PC-3 (cell line): Measurements from ENCODE around the gene DYNLL2. TPM values are rescaled to one million over a fixed set of nuclear protein-coding genes. Genes with fewer than 3 reads are reported as not detected.

Source experiments
- ATAC-seq: fragments of 200-7000 bp; cut with Tn5 transposase; 2 replicates; pipeline ENCODE4 v1.9.1; 2020; ENCODE audit warnings: mild to moderate bottlenecking, moderate library complexity
- BruUV-seq: library from RNA; stranded (reverse); fragments of 400-500 nt; replicated peaks from 2 replicates; lab custom pipeline; 2021; lab: Mats Ljungman, UMichigan
- CTCF ChIA-PET: fragments of 300-600 bp; sonication (Branson Sonifier 250); formaldehyde crosslinking; loops from one replicate; lab custom pipeline; 2022; ENCODE audit warnings: antibody characterized with exemption; lab: Charles Lee
- POLR2A ChIA-PET: fragments of 300-600 bp; sonication (Branson Sonifier 250); formaldehyde crosslinking; loops from one replicate; lab custom pipeline; 2022; ENCODE audit warnings: antibody characterized with exemption; ENCODE audit not compliant: unreplicated experiment; lab: Charles Lee
- DNase-seq: peaks from one replicate; pipeline ENCODE4 v3.0.0-alpha.2; 2015
- H2AFZ ChIP-seq: fragments of 300-600 bp; sonication (generic); 2 replicates; pipeline ENCODE4 v1.6.0; 2016; ENCODE audit warnings: antibody characterized with exemption, low read length
- H3F3A ChIP-seq: fragments of 300-600 bp; sonication (generic); one replicate; pipeline ENCODE4 v1.6.0; 2017; ENCODE audit warnings: antibody characterized with exemption, low read length, control low read depth, mild to moderate bottlenecking; ENCODE audit not compliant: unreplicated experiment
- H3K27ac ChIP-seq: fragments of 300-600 bp; sonication (generic); 2 replicates; pipeline ENCODE4 v1.5.1; 2016; ENCODE audit warnings: mild to moderate bottlenecking, low read length
- H3K27me3 ChIP-seq: fragments of 300-600 bp; sonication (generic); 2 replicates; pipeline ENCODE4 v1.6.1; 2016; ENCODE audit warnings: low read length, mixed read lengths
- H3K36me3 ChIP-seq: fragments of 300-600 bp; sonication (generic); 2 replicates; pipeline ENCODE4 v1.6.1; 2016; ENCODE audit warnings: low read depth, mixed run types, low read length, mixed read lengths
- H3K4me1 ChIP-seq: fragments of 300-600 bp; sonication (generic); 2 replicates; pipeline ENCODE4 v1.5.1; 2016; ENCODE audit warnings: low read length; ENCODE audit not compliant: insufficient read depth
- H3K4me2 ChIP-seq: fragments of 300-600 bp; sonication (generic); 2 replicates; pipeline ENCODE4 v1.6.0; 2016; ENCODE audit warnings: low read length
- H3K4me3 ChIP-seq: fragments of 300-600 bp; sonication (generic); 2 replicates; pipeline ENCODE4 v1.5.1; 2016; ENCODE audit warnings: mild to moderate bottlenecking, low read length, mixed read lengths
- H3K79me2 ChIP-seq: fragments of 300-600 bp; sonication (generic); 2 replicates; pipeline ENCODE4 v1.6.1; 2017; ENCODE audit warnings: low read length, mixed read lengths
- H3K9ac ChIP-seq: fragments of 300-600 bp; sonication (generic); 2 replicates; pipeline ENCODE4 v1.6.0; 2016; ENCODE audit warnings: mild to moderate bottlenecking, low read length
- H3K9me2 ChIP-seq: fragments of 300-600 bp; sonication (generic); replicated peaks from 2 replicates; pipeline ENCODE4 v1.6.1; 2016; ENCODE audit warnings: mixed run types, low read length, mixed read lengths
- H3K9me3 ChIP-seq: fragments of 300-600 bp; sonication (generic); 2 replicates; pipeline ENCODE4 v1.6.1; 2016; ENCODE audit warnings: low read length, mixed read lengths
- H4K20me1 ChIP-seq: fragments of 300-600 bp; sonication (generic); 2 replicates; pipeline ENCODE4 v1.6.1; 2016; ENCODE audit warnings: low read length, mixed read lengths
- EZH2 ChIP-seq: fragments of 300-600 bp; sonication (generic); IDR thresholded peaks from one replicate; pipeline ENCODE4 v1.6.1; 2017; ENCODE audit warnings: antibody characterized with exemption, mild to moderate bottlenecking, low read length; ENCODE audit not compliant: unreplicated experiment
- EZH2phosphoT487 ChIP-seq: fragments of 300-600 bp; sonication (generic); IDR thresholded peaks from 2 replicates; pipeline ENCODE4 v1.6.1; 2018; ENCODE audit warnings: mild to moderate bottlenecking, antibody characterized with exemption, low read length, borderline replicate concordance
- intact Hi-C: fragments of 100-400 bp; cut with micrococcal nuclease; formaldehyde crosslinking; loops from 2 replicates; pipeline ENCODE4 v1.9.0; 2023
- total RNA-seq: library from RNA; depleted of rRNA; stranded (reverse); fragments of >200 nt; gene quantifications from 2 replicates; pipeline ENCODE4 v1.2.3, GENCODE V29; 2014
- TF ChIP-seq, protein P1 (sequence below): fragments of 300-600 bp; sonication (generic); conservative IDR thresholded peaks from 2 replicates; pipeline ENCODE4 v1.5.1; 2017; ENCODE audit warnings: antibody characterized with exemption, low read depth, mild to moderate bottlenecking, low read length

The DYNLL2 gene
- total RNA-seq, 1 experiment from 2014 or later = 38.0 TPM

DNA sequence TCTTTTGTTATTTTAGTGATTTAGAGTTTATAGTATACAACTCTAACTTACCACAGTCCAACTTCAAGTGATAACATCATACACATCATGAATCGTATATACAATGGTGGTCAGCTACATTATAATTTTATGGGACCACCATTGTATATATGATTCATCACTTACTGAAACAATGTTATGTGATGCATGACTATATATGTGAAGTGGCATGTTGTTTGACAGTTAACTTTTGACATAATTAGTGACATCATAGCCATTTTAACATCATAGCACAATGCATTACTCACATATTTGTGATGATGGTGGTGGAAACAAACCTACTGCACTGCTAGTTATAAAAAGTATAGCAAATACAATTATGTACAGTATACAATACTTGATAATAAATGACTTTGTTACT is 21.9 kb downstream of the DYNLL2 start:
- Histone ChIP-seq H3K9ac (no peak overlapping the region), H2AFZ (no peak overlapping the region), H3K4me1 (no peaks in the 10 kb centered on the region), H3K79me2 (no peaks in the 10 kb centered on the region), H3F3A (no peaks in the 10 kb centered on the region), H3K9me2 (no peaks in the 10 kb centered on the region), H3K4me2 (no peak overlapping the region), H3K4me3 (no peak overlapping the region), H4K20me1 (no peaks in the 10 kb centered on the region), H3K27me3 (no peaks in the 10 kb centered on the region), H3K36me3 (no peaks in the 10 kb centered on the region), H3K27ac (no peak overlapping the region), H3K9me3 (no peaks in the 10 kb centered on the region)
- intact Hi-C loops = no loop called here
- ChIA-PET CTCF (no interaction called here), POLR2A (no interaction called here)
- TF ChIP-seq EZH2phosphoT487 (no peak), EZH2 (no peak)
- TF ChIP-seq, protein P1, sequence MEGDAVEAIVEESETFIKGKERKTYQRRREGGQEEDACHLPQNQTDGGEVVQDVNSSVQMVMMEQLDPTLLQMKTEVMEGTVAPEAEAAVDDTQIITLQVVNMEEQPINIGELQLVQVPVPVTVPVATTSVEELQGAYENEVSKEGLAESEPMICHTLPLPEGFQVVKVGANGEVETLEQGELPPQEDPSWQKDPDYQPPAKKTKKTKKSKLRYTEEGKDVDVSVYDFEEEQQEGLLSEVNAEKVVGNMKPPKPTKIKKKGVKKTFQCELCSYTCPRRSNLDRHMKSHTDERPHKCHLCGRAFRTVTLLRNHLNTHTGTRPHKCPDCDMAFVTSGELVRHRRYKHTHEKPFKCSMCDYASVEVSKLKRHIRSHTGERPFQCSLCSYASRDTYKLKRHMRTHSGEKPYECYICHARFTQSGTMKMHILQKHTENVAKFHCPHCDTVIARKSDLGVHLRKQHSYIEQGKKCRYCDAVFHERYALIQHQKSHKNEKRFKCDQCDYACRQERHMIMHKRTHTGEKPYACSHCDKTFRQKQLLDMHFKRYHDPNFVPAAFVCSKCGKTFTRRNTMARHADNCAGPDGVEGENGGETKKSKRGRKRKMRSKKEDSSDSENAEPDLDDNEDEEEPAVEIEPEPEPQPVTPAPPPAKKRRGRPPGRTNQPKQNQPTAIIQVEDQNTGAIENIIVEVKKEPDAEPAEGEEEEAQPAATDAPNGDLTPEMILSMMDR = no peak
- BruUV-seq = no TSS peak
- no peak for ATAC-seq
- no peak for DNase-seq

DNA sequence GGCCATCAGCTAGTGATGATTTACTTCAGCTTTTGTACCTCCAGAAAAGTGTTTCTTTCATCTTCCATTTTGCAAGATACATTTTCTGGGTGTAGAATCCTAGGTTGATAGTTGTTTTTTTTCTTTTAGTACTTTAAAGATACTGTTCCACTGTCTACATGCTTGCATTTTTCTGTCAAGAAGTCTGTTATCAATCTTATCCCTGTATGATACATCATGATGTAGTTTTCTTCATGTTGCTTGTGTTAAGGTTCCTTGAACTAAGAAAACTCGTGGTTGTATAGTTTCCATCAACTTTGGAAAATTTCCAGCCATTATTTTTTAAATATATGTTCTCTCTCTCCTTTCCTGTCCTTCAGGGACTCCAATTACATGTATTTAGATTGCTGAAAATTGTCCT is 24.1 kb downstream of the DYNLL2 start:
- no peak for ATAC-seq
- intact Hi-C loops = no loop called here
- Histone ChIP-seq H3K27me3 (no peaks in the 10 kb centered on the region), H3K36me3 (no peaks in the 10 kb centered on the region), H4K20me1 (no peaks in the 10 kb centered on the region), H3K9me3 (no peaks in the 10 kb centered on the region), H3K4me1 (no peaks in the 10 kb centered on the region), H3F3A (no peaks in the 10 kb centered on the region), H3K27ac (no peak overlapping the region), H3K9me2 (no peaks in the 10 kb centered on the region), H3K79me2 (no peaks in the 10 kb centered on the region), H3K4me2 (no peak overlapping the region), H2AFZ (no peak overlapping the region), H3K9ac (no peak overlapping the region), H3K4me3 (no peak overlapping the region)
- no TSS peak for BruUV-seq
- TF ChIP-seq, protein P1 = no peak
- TF ChIP-seq EZH2phosphoT487 = no peak
- no peak for TF ChIP-seq EZH2
- no peak for DNase-seq
- ChIA-PET POLR2A (no interaction called here), CTCF (no interaction called here)

DNA sequence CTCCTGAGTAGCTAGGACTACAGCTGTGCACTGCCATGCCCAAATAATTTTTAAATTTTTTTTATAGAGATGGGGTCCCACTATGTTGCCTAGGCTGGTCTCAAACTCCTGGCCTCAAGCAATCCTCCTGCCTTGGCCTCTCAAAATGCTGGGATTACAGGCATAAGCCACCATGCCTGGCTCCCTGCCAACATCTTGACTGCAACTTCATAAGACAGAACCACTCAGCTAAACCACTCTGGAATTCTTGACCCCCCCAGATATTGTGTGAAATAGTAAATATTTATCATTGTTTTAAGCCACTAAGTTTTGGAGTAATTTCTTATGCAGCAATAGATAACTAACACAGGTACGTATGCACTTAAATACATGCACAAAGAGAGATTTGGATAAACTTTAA is 26.0 kb downstream of the DYNLL2 start:
- no peak for ATAC-seq
- Histone ChIP-seq H3K27ac (no peak overlapping the region), H3K4me2 (no peak overlapping the region), H3K4me3 (no peak overlapping the region), H3K79me2 (no peaks in the 10 kb centered on the region), H4K20me1 (no peaks in the 10 kb centered on the region), H3K4me1 (no peaks in the 10 kb centered on the region), H2AFZ (no peak overlapping the region), H3K9ac (no peak overlapping the region), H3K9me2 (no peaks in the 10 kb centered on the region), H3K36me3 (no peaks in the 10 kb centered on the region), H3K27me3 (no peaks in the 10 kb centered on the region), H3K9me3 (no peaks in the 10 kb centered on the region), H3F3A (no peaks in the 10 kb centered on the region)
- TF ChIP-seq EZH2 (no peak), EZH2phosphoT487 (no peak)
- TF ChIP-seq, protein P1 = no peak
- ChIA-PET POLR2A (no interaction called here), CTCF (no interaction called here)
- DNase-seq = no peak
- intact Hi-C loops = no loop called here
- no TSS peak for BruUV-seq
